HL-60 (cell line): ENCODE data around the gene SUN5.

Experiments
- DNase-seq, 2 experiments: peaks; one replicate each; pipeline ENCODE4 v3.0.0-alpha.2; 2010 to 2020; ENCODE audit warnings: low read depth in 1 of 2, low spot score in 1 of 2
- H3K27ac ChIP-seq: fragments of 250-450 bp; sonication (Bioruptor Pico); replicated peaks from 2 replicates; pipeline ENCODE4 v1.5.1; 2020; ENCODE audit warnings: mild to moderate bottlenecking, moderate library complexity
- H3K27me3 ChIP-seq: fragments of 250-450 bp; sonication (Bioruptor Pico); 2 replicates; pipeline ENCODE4 v1.5.1; 2021; ENCODE audit warnings: mild to moderate bottlenecking, moderate library complexity; ENCODE audit not compliant: insufficient read depth, poor library complexity, severe bottlenecking
- H3K4me3 ChIP-seq: replicated peaks from 2 replicates; pipeline ENCODE4 v1.5.1; 2011; ENCODE audit warnings: mild to moderate bottlenecking, control low read depth, low read length; ENCODE audit not compliant: insufficient read depth
- GABPA ChIP-seq: IDR thresholded peaks from 2 replicates; pipeline ENCODE4 v1.6.1; 2012; ENCODE audit warnings: low read depth
- POLR2AphosphoS5 ChIP-seq: IDR thresholded peaks from 2 replicates; pipeline ENCODE4 v1.6.1; 2012; ENCODE audit warnings: low read depth
- SPI1 ChIP-seq: IDR thresholded peaks from 2 replicates; pipeline ENCODE4 v1.6.1; 2012; ENCODE audit warnings: low read depth, mild to moderate bottlenecking, borderline replicate concordance
- TF ChIP-seq, protein P1 (sequence below): IDR thresholded peaks from one replicate; pipeline ENCODE4 v1.5.1; 2011; ENCODE audit warnings: low read length, control low read depth, inconsistent platforms; ENCODE audit not compliant: insufficient read depth
- TF ChIP-seq, protein P2 (sequence below): IDR thresholded peaks from 2 replicates; pipeline ENCODE4 v1.6.1; 2012; ENCODE audit warnings: low read depth; ENCODE audit not compliant: insufficient replicate concordance

SUN5 gene

DNA sequence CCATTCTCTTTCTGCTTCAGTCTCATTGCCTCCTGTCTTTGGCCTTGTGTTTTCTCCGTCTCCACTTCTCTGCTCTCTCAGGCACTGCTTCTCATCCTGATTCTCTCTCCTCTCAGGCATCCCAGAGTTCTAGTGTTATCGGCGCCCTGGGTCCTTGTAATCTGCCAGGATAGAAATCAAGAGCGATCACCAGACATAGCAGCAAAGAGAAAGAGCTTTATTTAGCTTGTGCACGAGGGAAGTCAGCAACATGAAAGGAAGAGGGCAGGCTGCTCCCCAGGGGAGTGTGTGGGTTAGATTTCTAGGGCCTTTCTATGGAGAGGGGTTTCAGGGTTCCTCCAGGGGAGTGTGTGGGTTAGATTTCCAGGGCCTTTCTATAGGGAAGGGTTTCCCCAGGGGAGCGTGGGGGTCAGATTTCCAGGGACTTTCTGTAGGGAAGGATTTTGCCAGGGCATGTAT lies 32.5 kb downstream of the SUN5 start:
- no peak for DNase-seq
- TF ChIP-seq SPI1, result no peak
- TF ChIP-seq, protein P1, sequence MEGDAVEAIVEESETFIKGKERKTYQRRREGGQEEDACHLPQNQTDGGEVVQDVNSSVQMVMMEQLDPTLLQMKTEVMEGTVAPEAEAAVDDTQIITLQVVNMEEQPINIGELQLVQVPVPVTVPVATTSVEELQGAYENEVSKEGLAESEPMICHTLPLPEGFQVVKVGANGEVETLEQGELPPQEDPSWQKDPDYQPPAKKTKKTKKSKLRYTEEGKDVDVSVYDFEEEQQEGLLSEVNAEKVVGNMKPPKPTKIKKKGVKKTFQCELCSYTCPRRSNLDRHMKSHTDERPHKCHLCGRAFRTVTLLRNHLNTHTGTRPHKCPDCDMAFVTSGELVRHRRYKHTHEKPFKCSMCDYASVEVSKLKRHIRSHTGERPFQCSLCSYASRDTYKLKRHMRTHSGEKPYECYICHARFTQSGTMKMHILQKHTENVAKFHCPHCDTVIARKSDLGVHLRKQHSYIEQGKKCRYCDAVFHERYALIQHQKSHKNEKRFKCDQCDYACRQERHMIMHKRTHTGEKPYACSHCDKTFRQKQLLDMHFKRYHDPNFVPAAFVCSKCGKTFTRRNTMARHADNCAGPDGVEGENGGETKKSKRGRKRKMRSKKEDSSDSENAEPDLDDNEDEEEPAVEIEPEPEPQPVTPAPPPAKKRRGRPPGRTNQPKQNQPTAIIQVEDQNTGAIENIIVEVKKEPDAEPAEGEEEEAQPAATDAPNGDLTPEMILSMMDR, result no peak

DNA sequence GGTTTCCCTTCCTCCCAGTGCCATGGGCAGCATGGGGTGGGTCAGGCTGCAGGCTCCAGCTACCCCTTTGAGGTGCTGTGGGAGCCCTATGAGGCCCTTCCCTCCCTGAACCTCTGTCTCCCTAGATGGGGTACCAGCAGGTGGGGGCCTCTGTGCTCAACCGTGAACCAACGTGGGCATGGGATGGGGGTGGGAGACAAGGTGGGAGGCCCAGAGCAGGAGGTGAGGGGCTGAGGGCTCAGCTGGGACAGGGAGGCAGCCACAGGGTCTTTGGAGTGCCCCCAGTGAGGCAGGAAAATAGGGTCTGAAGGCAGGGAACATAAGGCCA lies 33.3 kb downstream of the SUN5 start:
- TF ChIP-seq, protein P2, sequence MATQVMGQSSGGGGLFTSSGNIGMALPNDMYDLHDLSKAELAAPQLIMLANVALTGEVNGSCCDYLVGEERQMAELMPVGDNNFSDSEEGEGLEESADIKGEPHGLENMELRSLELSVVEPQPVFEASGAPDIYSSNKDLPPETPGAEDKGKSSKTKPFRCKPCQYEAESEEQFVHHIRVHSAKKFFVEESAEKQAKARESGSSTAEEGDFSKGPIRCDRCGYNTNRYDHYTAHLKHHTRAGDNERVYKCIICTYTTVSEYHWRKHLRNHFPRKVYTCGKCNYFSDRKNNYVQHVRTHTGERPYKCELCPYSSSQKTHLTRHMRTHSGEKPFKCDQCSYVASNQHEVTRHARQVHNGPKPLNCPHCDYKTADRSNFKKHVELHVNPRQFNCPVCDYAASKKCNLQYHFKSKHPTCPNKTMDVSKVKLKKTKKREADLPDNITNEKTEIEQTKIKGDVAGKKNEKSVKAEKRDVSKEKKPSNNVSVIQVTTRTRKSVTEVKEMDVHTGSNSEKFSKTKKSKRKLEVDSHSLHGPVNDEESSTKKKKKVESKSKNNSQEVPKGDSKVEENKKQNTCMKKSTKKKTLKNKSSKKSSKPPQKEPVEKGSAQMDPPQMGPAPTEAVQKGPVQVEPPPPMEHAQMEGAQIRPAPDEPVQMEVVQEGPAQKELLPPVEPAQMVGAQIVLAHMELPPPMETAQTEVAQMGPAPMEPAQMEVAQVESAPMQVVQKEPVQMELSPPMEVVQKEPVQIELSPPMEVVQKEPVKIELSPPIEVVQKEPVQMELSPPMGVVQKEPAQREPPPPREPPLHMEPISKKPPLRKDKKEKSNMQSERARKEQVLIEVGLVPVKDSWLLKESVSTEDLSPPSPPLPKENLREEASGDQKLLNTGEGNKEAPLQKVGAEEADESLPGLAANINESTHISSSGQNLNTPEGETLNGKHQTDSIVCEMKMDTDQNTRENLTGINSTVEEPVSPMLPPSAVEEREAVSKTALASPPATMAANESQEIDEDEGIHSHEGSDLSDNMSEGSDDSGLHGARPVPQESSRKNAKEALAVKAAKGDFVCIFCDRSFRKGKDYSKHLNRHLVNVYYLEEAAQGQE, result no peak
- TF ChIP-seq GABPA (no peak), POLR2AphosphoS5 (no peak), SPI1 (no peak)
- TF ChIP-seq, protein P1, result no peak
- Histone ChIP-seq H3K27me3 (no peaks in the 10 kb centered on the region), H3K4me3 (no peak overlapping the region), H3K27ac (peak overlapping the region; percentile 89)
- no peak for DNase-seq

More for the DNA sequence above, 32.5 kb downstream of the SUN5 start:
- Histone ChIP-seq H3K27ac (peak overlapping the region; percentile 89), H3K4me3 (no peak overlapping the region), H3K27me3 (no peaks in the 10 kb centered on the region)

DNA sequence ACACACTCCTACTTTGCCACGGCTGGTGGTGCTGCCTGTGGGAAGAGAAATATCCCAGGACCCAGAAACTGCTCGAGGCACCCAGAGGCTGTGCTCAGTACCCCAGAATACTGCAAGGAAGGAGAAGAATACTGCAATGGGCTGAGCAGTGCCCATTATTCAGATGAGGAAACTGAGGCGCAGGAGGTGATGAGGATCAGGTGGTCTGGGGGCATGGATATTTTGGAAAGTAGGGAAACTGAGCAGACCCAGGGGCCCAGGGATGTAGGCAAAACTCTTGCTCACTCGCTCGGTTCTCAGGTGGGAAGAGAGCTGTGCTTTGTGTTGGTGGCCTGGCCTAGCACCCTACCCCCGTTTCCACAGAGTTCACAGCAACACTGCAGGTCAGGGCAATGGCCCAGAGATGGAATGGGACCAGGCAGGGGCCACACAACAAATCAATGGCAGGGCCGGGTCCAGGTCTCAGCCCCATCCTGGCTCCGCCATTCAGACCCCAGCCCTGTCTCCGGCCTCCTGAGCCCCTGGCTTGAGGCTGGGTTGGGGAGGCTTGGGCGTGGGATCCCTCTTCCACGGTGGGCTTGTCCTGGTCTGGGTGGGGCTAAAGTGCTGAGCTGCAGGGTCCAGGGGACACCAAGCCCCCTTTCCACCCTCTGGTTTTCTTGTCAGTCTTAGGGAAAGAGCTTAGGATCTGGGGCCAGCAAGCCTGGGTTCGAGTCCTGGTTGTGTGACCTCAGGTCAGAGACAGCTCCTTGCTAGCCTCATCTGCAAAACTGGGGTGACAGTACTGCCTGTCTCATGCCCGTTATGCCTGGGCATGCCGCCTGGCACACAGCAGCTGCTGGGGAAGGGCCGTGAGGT lies 33.9 kb downstream of the SUN5 start:
- no peak overlapping the region for H3K4me3 ChIP-seq
- no peak for DNase-seq

DNA sequence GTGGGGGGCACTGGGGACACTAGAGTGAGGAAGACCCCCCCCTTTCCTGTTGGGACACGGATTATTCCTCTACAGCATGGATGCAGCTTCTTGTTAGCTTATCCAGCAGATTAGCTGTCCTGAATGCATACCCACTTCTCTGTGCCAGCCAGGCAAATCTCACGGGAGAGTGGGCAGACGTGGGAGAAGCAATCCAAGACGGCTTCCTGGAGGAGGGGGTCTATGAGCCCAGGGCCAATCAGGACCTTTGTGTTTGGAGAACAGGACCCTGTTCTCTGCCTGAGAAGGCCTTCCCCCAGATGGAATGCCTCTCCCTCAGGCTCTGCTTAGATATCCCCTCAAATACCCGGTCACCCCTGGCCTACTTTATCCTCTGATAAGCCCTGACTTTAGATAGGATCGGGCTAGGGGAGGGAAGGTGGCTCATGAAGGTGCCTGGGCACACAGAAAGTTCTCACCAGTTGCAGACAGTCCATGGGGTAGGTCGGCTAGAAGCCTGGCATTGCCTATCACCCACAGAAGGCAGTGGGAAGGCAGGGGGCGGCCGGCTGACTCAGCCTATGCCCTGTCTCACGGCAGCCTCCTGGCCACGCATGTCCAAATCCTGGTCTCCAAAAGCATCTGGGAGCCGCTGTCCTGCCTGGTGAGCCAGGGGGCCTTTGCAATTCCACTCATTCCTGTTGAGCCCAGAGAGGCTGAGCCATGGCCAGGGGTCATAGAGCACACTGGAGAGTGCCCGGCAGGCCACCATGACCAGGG lies 34.7 kb downstream of the SUN5 start:
- no peak overlapping the region for H3K27ac ChIP-seq
- DNase-seq, result no peak
- no peak overlapping the region for H3K4me3 ChIP-seq
- H3K27me3 ChIP-seq, result no peaks in the 10 kb centered on the region
- TF ChIP-seq GABPA, result no peak

More for the DNA sequence above, 33.9 kb downstream of the SUN5 start:
- H3K27me3 ChIP-seq, result no peaks in the 10 kb centered on the region
- TF ChIP-seq GABPA, result no peak
- peak overlapping the region; percentile 89 for H3K27ac ChIP-seq

DNA sequence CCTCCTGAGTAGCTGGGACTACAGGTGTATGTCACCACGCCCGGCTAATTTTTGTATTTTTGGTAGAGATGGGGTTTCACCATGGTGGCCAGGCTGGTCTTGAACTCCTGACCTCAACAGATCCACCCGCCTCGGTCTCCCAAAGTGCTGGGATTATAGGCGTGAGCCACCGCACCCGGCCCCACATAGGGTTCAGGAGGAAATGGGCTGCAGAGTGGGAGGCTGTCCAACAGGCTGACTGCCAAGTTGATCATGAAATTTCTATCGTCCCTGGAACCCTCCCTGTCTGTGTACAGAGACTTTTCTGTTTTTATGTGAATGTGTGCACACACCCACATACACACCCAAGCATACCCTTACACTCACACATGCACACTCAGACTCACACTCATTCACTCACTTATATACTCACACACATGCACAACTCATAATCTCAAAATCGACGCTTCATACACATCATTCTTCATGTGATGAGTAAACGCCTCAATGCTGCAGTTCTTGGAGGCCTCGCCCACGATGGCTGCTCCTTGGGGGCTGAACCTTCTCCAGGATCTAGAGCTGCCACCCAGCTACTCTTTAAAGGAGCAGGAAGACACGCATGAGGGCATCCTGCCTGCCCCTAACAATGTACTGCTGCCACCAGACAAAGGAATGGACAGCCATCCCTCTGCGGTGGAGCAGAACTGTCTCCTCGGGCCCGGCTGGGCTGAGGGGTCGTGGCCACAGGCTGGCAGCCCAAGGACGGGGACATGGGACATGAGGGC lies 35.6 kb downstream of the SUN5 start:
- no peak overlapping the region for H3K4me3 ChIP-seq

More for the DNA sequence above, 35.6 kb downstream of the SUN5 start:
- no peak for DNase-seq
- TF ChIP-seq SPI1, result no peak
- TF ChIP-seq, protein P1, result no peak
- TF ChIP-seq POLR2AphosphoS5, result no peak
- no peak for TF ChIP-seq GABPA
- TF ChIP-seq, protein P2, result no peak
- Histone ChIP-seq H3K27ac (no peak overlapping the region), H3K27me3 (no peaks in the 10 kb centered on the region)
